Testis (tissue), 2 donors: ENCODE measurements around the gene KIF1A.

Experiments used
- CTCF ChIP-seq, 3 experiments: fragments of 450-650 bp in 2 of 3; fragments of 200-600 bp in 1 of 3; sonication (generic) in 1 of 3; IDR thresholded peaks; one replicate each; pipeline ENCODE4 v1.5.1; 2016 to 2019; ENCODE audit warnings: antibody characterized with exemption in 3 of 3, mild to moderate bottlenecking in 2 of 3, moderate library complexity in 1 of 3
- POLR2A ChIP-seq: fragments of 450-650 bp; IDR thresholded peaks from one replicate; pipeline ENCODE4 v1.6.1; 2017; ENCODE audit warnings: antibody characterized with exemption, mild to moderate bottlenecking, moderate library complexity

GRCh38 chr2:240778426-240778825 lies 41.6 kb downstream of the KIF1A start:
- TF ChIP-seq CTCF (IDR thresholded peaks at IDR 0.05) (no peak), POLR2A (no peak)
